Measurements from ENCODE around the gene ADGRV1.
"Not testable (repeated sequence)": the region's sequence is repeated elsewhere in the genome, so short reads cannot be mapped to it uniquely, and the experiment has no call there.

GRCh38 chr5:90686363-90686762, 127.8 kb downstream of the ADGRV1 start:
- TF ChIP-seq, protein P1, sequence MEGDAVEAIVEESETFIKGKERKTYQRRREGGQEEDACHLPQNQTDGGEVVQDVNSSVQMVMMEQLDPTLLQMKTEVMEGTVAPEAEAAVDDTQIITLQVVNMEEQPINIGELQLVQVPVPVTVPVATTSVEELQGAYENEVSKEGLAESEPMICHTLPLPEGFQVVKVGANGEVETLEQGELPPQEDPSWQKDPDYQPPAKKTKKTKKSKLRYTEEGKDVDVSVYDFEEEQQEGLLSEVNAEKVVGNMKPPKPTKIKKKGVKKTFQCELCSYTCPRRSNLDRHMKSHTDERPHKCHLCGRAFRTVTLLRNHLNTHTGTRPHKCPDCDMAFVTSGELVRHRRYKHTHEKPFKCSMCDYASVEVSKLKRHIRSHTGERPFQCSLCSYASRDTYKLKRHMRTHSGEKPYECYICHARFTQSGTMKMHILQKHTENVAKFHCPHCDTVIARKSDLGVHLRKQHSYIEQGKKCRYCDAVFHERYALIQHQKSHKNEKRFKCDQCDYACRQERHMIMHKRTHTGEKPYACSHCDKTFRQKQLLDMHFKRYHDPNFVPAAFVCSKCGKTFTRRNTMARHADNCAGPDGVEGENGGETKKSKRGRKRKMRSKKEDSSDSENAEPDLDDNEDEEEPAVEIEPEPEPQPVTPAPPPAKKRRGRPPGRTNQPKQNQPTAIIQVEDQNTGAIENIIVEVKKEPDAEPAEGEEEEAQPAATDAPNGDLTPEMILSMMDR (IDR thresholded peaks at IDR 0.05), result not testable (repeated sequence)
- not testable (repeated sequence) for TF ChIP-seq POLR2A, EP300 (IDR thresholded peaks at IDR 0.05)
